GF-D8 (cell line): ENCODE data around the gene ASB7.

Experiments used
- DNase-seq: peaks from one replicate; lab custom pipeline; 2025; lab: John Stamatoyannopoulos, UW

The ASB7 gene

GRCh38 chr15:100686725-100687473 lies 84.5 kb downstream of the ASB7 start:
- no peak for DNase-seq

- DNase-seq, result no peak
These were observed 85.3 kb downstream of the ASB7 start for GRCh38 chr15:100687582-100688141.

GRCh38 chr15:100688549-100689120 lies 86.2 kb downstream of the ASB7 start:
- no peak for DNase-seq

- no peak for DNase-seq
These were observed 86.9 kb downstream of the ASB7 start for GRCh38 chr15:100689131-100689899.

- no peak for DNase-seq
These were observed 87.8 kb downstream of the ASB7 start for GRCh38 chr15:100690032-100690794.

GRCh38 chr15:100690795-100691158 lies 88.4 kb downstream of the ASB7 start:
- DNase-seq, result no peak

- DNase-seq, result no peak
These were observed 88.9 kb downstream of the ASB7 start for GRCh38 chr15:100691321-100691720.

- no peak for DNase-seq
These were observed 89.9 kb downstream of the ASB7 start for GRCh38 chr15:100692246-100692645.

- DNase-seq, result no peak
These were observed 90.3 kb downstream of the ASB7 start for GRCh38 chr15:100692671-100693070.

- DNase-seq, result no peak
These were observed 91.1 kb downstream of the ASB7 start for GRCh38 chr15:100693451-100693850.

GRCh38 chr15:100694381-100695021 lies 92.1 kb downstream of the ASB7 start:
- DNase-seq, result no peak

GRCh38 chr15:100695048-100695447 lies 92.7 kb downstream of the ASB7 start:
- DNase-seq, result no peak

GRCh38 chr15:100696452-100696851 lies 94.1 kb downstream of the ASB7 start:
- no peak for DNase-seq
